Activated CD4-positive, alpha-beta memory T cell treated with anti-CD3 and anti-CD28 coated beads, Interleukin-2, amount 10 ng/mL, durations not matched to agents 7 days and 5 days (primary cell): ENCODE results near the gene CYTIP. TPM values are rescaled to one million over a fixed set of nuclear protein-coding genes. Genes with fewer than 3 reads are reported as not detected.
A peak's percentile ranks its signal among the peaks of the same experiment; 100 is the strongest.
"Not testable (repeated sequence)": the region's sequence is repeated elsewhere in the genome, so short reads cannot be mapped to it uniquely, and the experiment has no call there.

Experiments used
- CTCF ChIA-PET: fragments of 350-600 bp; sonication (Branson Sonifier 250); formaldehyde crosslinking; loops from one replicate; lab custom pipeline; 2021; ENCODE audit warnings: antibody characterized with exemption, inconsistent platforms; lab: Charles Lee
- POLR2A ChIA-PET: fragments of 350-600 bp; sonication (Branson Sonifier 250); formaldehyde crosslinking; loops from one replicate; lab custom pipeline; 2021; ENCODE audit warnings: antibody characterized with exemption; lab: Charles Lee
- DNase-seq: peaks from one replicate; pipeline ENCODE4 v3.0.0-alpha.2; 2020
- H3K27ac Mint-ChIP-seq: one replicate; pipeline ENCODE4 v1.8.0; 2021; ENCODE audit warnings: mild to moderate bottlenecking, mixed read lengths
- H3K27me3 Mint-ChIP-seq: one replicate; pipeline ENCODE4 v1.8.0; 2021; ENCODE audit warnings: mixed read lengths
- H3K36me3 Mint-ChIP-seq: one replicate; pipeline ENCODE4 v1.8.0; 2021; ENCODE audit warnings: low read depth, mixed read lengths
- H3K4me1 Mint-ChIP-seq: one replicate; pipeline ENCODE4 v1.8.0; 2021; ENCODE audit warnings: mixed read lengths
- H3K4me3 Mint-ChIP-seq: one replicate; pipeline ENCODE4 v1.8.0; 2021; ENCODE audit warnings: mild to moderate bottlenecking, mixed read lengths
- H3K9me3 Mint-ChIP-seq: one replicate; pipeline ENCODE4 v1.8.0; 2021; ENCODE audit warnings: mixed read lengths
- total RNA-seq, 2 experiments: library from RNA; stranded (reverse); gene quantifications; one replicate each; pipeline ENCODE4 v1.2.3, GENCODE V29; 2021

CYTIP gene
- total RNA-seq, 2 experiments from 2014 or later, result 389 to 406 TPM

DNA sequence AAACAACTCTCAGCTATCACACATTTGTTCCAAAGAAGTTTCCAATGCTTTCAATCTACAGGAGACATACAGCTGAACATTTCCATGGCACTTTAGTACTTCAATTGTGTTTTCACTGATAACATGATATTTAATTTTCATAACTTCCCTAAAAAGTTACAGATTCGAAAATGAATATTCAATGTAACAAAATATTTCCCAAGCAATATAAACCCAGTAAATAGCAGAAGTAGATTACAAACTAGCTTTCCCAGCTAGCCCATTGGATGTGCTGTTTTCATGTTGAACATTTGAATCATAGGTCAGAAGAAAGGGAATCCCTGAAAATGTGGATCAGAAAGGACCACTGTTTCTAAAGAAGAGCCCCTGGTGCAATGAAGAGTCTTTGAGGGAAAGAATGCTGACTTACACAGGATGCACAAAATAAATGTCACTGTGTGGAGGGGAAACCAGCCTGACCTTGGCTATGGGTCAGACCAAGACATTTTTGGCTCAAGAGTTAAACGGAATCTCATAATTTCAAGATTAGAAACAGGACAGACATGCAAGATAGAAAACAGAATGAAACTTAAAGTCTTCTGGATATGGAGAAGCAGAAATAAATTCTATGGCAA is 22.5 kb downstream of the CYTIP start:
- Mint-ChIP-seq H3K4me3 (no peak overlapping the region), H3K9me3 (peaks cover 1% of the 10 kb centered on the region), H3K27me3 (no peaks in the 10 kb centered on the region), H3K4me1 (peaks cover 78% of the 10 kb centered on the region), H3K27ac (peak overlapping the region; percentile 88), H3K36me3 (peaks cover 84% of the 10 kb centered on the region)
- ChIA-PET POLR2A (interaction anchor here (1.0 to 15.5 kb wide), 17 partner anchors 8 to 478 kb away, joined by 3 to 797 read pairs (median 6); partner anchors contain the start of genes CYTIP and ERMN), CTCF (interaction anchor here (0.9 to 5.2 kb wide), 6 partner anchors 9 to 95 kb away, joined by 3 to 50 read pairs (median 6); partner anchors contain the start of gene ERMN)
- no peak for DNase-seq

DNA sequence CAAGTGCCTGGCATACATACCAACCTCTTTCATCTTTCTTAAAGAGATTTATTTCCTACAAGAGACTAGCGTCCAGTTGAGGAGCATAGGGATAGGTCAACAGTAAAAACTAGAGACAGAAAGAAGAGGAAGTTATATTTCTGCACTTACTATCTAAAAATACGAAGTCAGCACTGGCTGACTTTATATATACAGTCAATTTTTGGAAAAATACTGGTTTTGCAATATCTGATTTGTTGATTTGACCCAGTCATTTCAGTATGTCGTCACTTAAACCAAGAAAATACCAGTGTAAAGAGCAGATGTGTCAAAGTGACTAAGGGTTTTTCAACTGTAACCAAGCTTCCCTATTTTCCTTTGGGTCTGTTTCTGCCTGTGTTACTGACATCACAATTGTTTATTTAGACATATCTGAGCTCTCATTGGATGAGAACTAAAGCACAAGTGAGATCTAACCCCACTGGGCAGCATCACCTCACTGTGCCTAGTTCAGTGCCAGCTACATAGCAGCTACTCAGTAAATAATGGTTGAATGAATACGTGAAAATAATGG is 23.0 kb downstream of the CYTIP start:
- H3K4me3 Mint-ChIP-seq, result no peak overlapping the region
- H3K36me3 Mint-ChIP-seq, result peaks cover 81% of the 10 kb centered on the region
- H3K9me3 Mint-ChIP-seq, result no peaks in the 10 kb centered on the region
- ChIA-PET CTCF (interaction anchor here (0.7 to 5.2 kb wide), 9 partner anchors 9 to 181 kb away, joined by 3 to 50 read pairs (median 5); partner anchors contain the start of gene ERMN), POLR2A (interaction anchor here (1.0 to 15.5 kb wide), 16 partner anchors 8 to 478 kb away, joined by 3 to 797 read pairs (median 6); partner anchors contain the start of genes CYTIP and ERMN)
- peaks cover 77% of the 10 kb centered on the region for H3K4me1 Mint-ChIP-seq
- peak overlapping the region; percentile 88 for H3K27ac Mint-ChIP-seq
- no peak for DNase-seq
- no peaks in the 10 kb centered on the region for H3K27me3 Mint-ChIP-seq

DNA sequence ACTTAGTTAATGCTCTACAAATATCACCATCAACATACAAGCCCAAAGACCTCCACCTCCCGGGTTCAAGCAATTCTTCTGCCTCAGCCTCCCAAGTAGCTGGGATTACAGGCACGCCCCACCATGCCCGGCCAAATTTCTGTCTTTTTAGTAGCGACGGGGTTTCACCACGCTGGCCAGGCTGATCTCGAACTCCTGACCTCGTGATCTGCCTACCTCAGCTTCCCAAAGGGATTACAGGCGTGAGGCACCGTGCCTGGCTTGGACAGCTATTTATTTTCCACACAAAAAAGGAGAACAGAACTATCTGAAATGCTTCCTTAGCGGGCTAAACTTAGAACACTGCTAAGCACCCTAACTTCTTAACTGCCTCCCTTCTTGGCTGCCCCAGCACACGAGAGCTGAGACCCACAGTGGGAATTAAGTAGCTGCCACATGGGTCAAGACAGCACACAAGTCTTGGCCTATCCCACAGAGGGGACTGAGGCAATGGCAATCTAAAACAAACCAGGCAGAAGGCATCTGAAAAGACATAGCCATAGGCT is 24.8 kb downstream of the CYTIP start:
- Mint-ChIP-seq H3K9me3 (no peaks in the 10 kb centered on the region), H3K27me3 (no peaks in the 10 kb centered on the region), H3K27ac (peak overlapping the region; percentile 96), H3K36me3 (peaks cover 85% of the 10 kb centered on the region), H3K4me1 (peaks cover 84% of the 10 kb centered on the region), H3K4me3 (peak overlapping the region; percentile 43)
- POLR2A ChIA-PET, result interaction anchor here (0.8 to 15.5 kb wide), 17 partner anchors 8 to 1083 kb away, joined by 3 to 797 read pairs (median 9); partner anchors contain the start of genes CYTIP and ERMN
- CTCF ChIA-PET, result interaction anchor here (0.6 to 5.2 kb wide), 8 partner anchors 15 to 117 kb away, joined by 3 to 50 read pairs (median 3); partner anchors contain the start of genes CYTIP and ERMN
- no peak for DNase-seq

DNA sequence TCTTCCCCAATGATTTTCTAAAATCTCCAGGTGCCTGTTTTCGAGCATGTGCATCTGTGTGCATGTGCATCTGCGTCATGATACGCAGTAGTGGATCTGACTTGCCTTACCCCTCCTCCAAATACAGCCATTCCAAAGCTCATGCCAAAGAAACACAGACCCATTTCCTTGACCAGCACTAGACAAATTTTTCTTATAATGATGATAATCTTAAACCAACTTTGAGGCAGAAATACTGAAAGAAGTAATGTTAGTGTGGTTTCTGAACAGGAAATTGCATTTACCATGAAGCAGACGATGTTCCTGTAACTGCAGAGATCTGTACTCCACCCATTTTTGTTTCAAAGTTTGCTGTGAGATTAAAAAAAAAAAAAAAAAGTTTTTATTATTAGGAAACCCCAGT is 25.6 kb downstream of the CYTIP start:
- CTCF ChIA-PET, result interaction anchor here (0.6 to 5.2 kb wide), 7 partner anchors 14 to 91 kb away, joined by 3 to 50 read pairs (median 3); partner anchors contain the start of genes CYTIP and ERMN
- Mint-ChIP-seq H3K27ac (peak overlapping the region; percentile 96), H3K9me3 (no peaks in the 10 kb centered on the region), H3K4me1 (peaks cover 87% of the 10 kb centered on the region), H3K4me3 (peak overlapping the region; percentile 68), H3K36me3 (peaks cover 87% of the 10 kb centered on the region), H3K27me3 (no peaks in the 10 kb centered on the region)
- DNase-seq, result no peak
- POLR2A ChIA-PET, result interaction anchor here (0.8 to 15.5 kb wide), 20 partner anchors 8 to 1082 kb away, joined by 3 to 797 read pairs (median 7); partner anchors contain the start of genes CYTIP and ERMN

DNA sequence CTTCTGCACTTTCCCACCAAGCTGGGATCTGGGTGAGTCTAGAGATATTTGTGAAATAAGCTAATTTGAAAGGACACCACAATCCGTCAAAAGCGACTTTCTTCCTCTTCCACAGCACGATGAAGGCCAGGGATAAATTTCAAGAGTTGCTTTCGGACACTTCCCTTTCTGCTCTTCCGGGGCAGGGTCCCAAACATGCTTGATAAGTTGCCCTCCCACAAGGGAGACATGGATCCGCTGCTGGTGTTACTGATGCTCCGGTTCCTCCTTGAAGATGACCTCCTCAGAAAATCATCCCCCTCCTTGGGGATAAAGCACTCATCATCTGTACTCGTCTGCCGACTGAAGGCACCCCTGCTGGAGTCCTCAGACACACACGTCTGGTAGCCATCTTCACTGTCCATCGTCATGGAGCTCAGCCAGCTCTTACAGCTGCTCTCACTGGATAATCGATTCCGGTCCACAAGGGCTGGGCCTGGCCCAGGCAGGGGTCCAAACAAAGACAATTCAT is 28.2 kb downstream of the CYTIP start:
- ChIA-PET CTCF (interaction anchor here (0.8 to 7.7 kb wide), 4 partner anchors 10 to 89 kb away, joined by 3 to 50 read pairs (median 8); partner anchors contain the start of gene ERMN), POLR2A (interaction anchor here (0.9 to 8.4 kb wide), 9 partner anchors 9 to 483 kb away, joined by 3 to 380 read pairs (median 18); partner anchors contain the start of gene CYTIP)
- no peak for DNase-seq
- H3K4me3 Mint-ChIP-seq, result peak overlapping the region; percentile 12
- H3K36me3 Mint-ChIP-seq, result peaks cover 89% of the 10 kb centered on the region
- peak overlapping the region; percentile 89 for H3K27ac Mint-ChIP-seq
- no peaks in the 10 kb centered on the region for H3K27me3 Mint-ChIP-seq
- peaks cover 89% of the 10 kb centered on the region for H3K4me1 Mint-ChIP-seq
- H3K9me3 Mint-ChIP-seq, result no peaks in the 10 kb centered on the region

DNA sequence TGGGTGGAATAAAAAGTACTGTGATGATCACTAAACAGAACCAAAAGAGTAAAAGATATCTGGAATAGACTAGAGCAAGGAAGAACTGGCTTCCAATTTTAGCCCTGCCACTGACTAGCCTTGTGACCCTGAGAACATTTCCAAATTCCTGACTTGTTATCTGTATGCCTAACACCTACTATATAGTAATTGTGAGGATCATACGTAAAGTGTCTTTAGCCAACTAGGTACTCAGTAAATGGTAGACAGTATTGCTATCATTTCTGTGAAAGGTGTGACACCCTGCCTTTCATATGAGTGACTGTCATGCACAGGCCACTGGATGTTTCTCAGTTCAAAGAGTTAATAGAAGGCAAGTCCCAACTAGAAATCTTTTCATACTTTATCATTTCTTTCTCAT is 29.8 kb downstream of the CYTIP start:
- H3K36me3 Mint-ChIP-seq, result peaks cover 86% of the 10 kb centered on the region
- CTCF ChIA-PET, result interaction anchor here (0.6 to 7.7 kb wide), 5 partner anchors 9 to 87 kb away, joined by 3 to 50 read pairs (median 5); partner anchors contain the start of gene ERMN
- H3K4me1 Mint-ChIP-seq, result peaks cover 80% of the 10 kb centered on the region
- peak overlapping the region; percentile 63 for H3K4me3 Mint-ChIP-seq
- POLR2A ChIA-PET, result interaction anchor here (0.6 to 8.4 kb wide), 12 partner anchors 9 to 485 kb away, joined by 3 to 380 read pairs (median 16); partner anchors contain the start of gene CYTIP
- no peaks in the 10 kb centered on the region for H3K27me3 Mint-ChIP-seq
- peak overlapping the region; percentile 89 for H3K27ac Mint-ChIP-seq
- H3K9me3 Mint-ChIP-seq, result no peaks in the 10 kb centered on the region
- no peak for DNase-seq

DNA sequence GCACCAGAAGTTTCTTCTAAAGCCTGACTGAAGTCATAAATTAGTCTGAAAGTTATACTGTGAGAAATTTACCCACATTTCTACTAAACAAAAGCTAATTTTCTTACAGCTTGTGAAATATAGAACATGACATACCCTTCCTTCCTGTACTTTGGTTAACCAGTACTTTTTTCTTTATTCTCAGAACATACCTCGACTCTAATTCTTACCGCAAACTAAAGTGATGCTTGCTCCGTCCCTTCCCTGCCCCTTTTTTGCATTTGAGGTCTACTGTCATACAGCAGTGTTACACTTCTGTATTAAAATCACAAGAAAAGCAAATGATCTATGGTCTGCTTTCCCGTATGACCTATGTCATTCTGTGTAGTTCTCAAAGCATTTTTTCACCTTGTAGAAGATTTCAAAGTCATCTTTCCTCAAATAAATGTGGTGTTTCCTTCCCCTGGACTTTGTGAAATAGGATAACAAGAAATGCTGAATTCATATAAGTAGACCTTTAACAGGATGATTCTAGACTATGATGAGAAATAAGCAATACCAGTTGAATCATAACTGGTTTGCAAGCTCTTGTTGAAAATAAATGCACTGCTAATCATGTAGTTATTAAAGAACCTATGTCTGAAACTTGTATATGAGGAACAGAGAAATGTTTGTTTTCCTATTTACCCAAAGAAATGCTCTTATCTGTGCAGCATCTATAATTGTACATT is 30.4 kb downstream of the CYTIP start:
- peak overlapping the region; percentile 89 for H3K27ac Mint-ChIP-seq
- H3K4me1 Mint-ChIP-seq, result peaks cover 79% of the 10 kb centered on the region
- H3K36me3 Mint-ChIP-seq, result peaks cover 84% of the 10 kb centered on the region
- no peaks in the 10 kb centered on the region for H3K9me3 Mint-ChIP-seq
- peak; percentile 69 for DNase-seq
- H3K4me3 Mint-ChIP-seq, result peak overlapping the region; percentile 63
- POLR2A ChIA-PET, result interaction anchor here (0.6 to 8.4 kb wide), 19 partner anchors 8 to 485 kb away, joined by 3 to 380 read pairs (median 5); partner anchors contain the start of gene CYTIP
- CTCF ChIA-PET, result interaction anchor here (0.6 to 7.7 kb wide), 11 partner anchors 8 to 111 kb away, joined by 3 to 50 read pairs (median 3); partner anchors contain the start of gene ERMN
- H3K27me3 Mint-ChIP-seq, result no peaks in the 10 kb centered on the region

DNA sequence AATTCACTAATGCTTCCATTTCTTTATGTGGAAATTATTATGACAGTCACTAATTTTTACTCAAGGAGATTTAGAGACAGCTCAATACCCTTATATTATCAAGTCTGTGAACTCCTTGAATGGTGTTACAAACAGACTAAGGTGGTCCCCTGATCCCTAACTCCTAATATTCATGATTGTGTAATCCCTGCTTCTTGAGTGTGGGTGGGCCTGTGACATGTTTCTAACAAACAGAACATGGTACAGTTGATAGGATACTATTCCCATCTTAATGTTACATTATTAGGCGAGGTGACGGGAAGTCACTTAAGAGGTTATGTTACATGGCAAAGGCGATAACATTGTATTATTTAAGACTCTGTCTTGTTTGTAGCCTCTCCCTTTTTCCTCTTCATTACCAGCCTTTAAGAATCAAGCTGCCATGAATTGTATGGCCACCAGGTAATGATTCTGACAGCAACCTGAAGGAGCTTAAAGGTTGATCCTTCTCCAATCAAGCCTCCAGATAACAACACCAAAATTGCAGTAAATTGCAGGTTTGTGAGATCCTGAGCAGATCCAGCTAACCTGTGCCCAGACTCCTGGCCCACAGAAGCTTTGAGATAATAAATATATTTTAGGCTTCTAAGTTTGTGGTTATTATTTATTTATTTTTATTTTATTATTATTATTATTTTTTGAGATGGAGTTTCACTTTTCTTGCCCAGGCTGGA is 32.1 kb downstream of the CYTIP start:
- ChIA-PET CTCF (interaction anchor here (0.9 to 7.7 kb wide), 3 partner anchors 10 to 105 kb away, joined by 3 to 50 read pairs (median 6); partner anchors contain the start of gene ERMN), POLR2A (interaction anchor here (0.9 to 8.4 kb wide), 6 partner anchors 7 to 84 kb away, joined by 3 to 380 read pairs (median 18); partner anchors contain the start of gene CYTIP)
- H3K27ac Mint-ChIP-seq, result peak overlapping the region; percentile 89
- peaks cover 71% of the 10 kb centered on the region for H3K4me1 Mint-ChIP-seq
- peaks cover 72% of the 10 kb centered on the region for H3K36me3 Mint-ChIP-seq
- DNase-seq, result no peak
- no peak overlapping the region for H3K4me3 Mint-ChIP-seq
- no peaks in the 10 kb centered on the region for H3K9me3 Mint-ChIP-seq
- H3K27me3 Mint-ChIP-seq, result no peaks in the 10 kb centered on the region

DNA sequence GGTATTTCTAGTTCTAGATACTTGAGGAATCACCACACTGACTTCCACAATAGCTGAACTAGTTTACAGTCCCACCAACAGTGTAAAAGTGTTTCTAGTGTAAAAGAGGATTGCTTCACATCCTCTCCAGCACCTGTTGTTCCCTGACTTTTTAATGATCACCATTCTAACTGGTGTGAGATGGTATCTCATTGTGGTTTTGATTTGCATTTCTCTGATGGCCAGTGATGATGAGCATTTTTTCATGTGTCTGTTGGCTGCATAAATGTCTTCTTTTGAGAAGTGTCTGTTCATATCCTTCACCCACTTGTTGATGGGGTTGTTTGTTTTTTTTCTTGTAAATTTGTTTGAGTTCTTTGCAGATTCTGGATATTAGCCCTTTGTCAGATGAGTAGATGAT is 38.5 kb downstream of the CYTIP start:
- Mint-ChIP-seq H3K4me1 (peaks cover 69% of the 10 kb centered on the region), H3K36me3 (peaks cover 65% of the 10 kb centered on the region), H3K9me3 (peaks cover 25% of the 10 kb centered on the region), H3K27ac (peak overlapping the region; percentile 68)
- ChIA-PET POLR2A (interaction anchor here (0.8 to 5.8 kb wide), 12 partner anchors 8 to 606 kb away, joined by 3 to 93 read pairs (median 13); partner anchors contain the start of gene CYTIP), CTCF (interaction anchor here (1.9 to 2.3 kb wide), 3 partner anchors 9 to 78 kb away, joined by 6 to 13 read pairs (median 7); no protein-coding TSS in a partner anchor)
- H3K4me3 Mint-ChIP-seq, H3K27me3 Mint-ChIP-seq, DNase-seq: not testable (repeated sequence)

DNA sequence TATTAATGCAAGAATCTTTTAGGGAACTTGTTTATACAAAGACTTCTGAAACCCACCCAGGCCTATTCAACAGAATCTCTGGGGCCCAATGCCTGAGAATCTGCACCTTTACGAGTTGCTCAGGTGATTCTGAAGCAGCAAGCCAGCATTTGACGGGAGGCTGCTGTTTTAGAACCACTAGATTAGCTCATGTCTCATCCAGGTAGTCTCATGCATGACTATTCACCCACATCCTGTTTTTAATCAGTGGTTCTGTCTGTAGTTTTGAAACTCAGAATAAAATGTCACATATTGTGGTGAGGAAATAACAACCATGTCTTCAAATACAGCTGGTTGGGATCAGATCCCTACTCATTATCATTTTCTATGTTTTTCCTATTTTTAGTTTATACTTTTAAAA is 39.5 kb downstream of the CYTIP start:
- H3K36me3 Mint-ChIP-seq, result peaks cover 69% of the 10 kb centered on the region
- peak overlapping the region; percentile 87 for H3K27ac Mint-ChIP-seq
- peak overlapping the region; percentile 50 for H3K4me3 Mint-ChIP-seq
- H3K9me3 Mint-ChIP-seq, result peaks cover 32% of the 10 kb centered on the region
- H3K4me1 Mint-ChIP-seq, result peaks cover 64% of the 10 kb centered on the region
- no peaks in the 10 kb centered on the region for H3K27me3 Mint-ChIP-seq
- peak; percentile 67 for DNase-seq
- ChIA-PET CTCF (interaction anchor here (0.6 to 3.1 kb wide), 10 partner anchors 10 to 85 kb away, joined by 3 to 14 read pairs (median 5); no protein-coding TSS in a partner anchor), POLR2A (interaction anchor here (0.8 to 5.8 kb wide), 24 partner anchors 9 to 607 kb away, joined by 3 to 93 read pairs (median 6); partner anchors contain the start of gene CYTIP)
